ENCODE measurements around the gene CACNA1I. TPM values are rescaled to one million over a fixed set of nuclear protein-coding genes. Genes with fewer than 3 reads are reported as not detected.
A peak's percentile ranks its signal among the peaks of the same experiment; 100 is the strongest.

CACNA1I gene
- total RNA-seq, 3 donors from 2014 or later (not counting 1 experiment from before 2014, with no cell fraction given) = 0.05 to 0.83 (median 0.72) TPM

- H3K4me3 ChIP-seq (ENCODE audit: low read length) = no peak overlapping the region
- Mint-ChIP-seq H3K4me3 (no peak overlapping the region), H3K27me3 (ENCODE audit: low read depth in 2 of 2) (no peaks in the 10 kb centered on the region), H3K9me3 (no peaks in the 10 kb centered on the region), H3K36me3 (no peaks in the 10 kb centered on the region), H3K4me1 (peaks cover 66 to 83% of the 10 kb centered on the region in 2 donors), H3K27ac (peak overlapping the region; percentile 66 to 68)
- peaks cover 54% of the 10 kb centered on the region for H3K36me3 ChIP-seq (ENCODE audit: control insufficient read depth, insufficient read depth, low read length)
- ATAC-seq = no peak
- no peak overlapping the region for H3K27ac ChIP-seq (ENCODE audit: low read length)
- peak in 1 of 2 donors; percentile 61 for DNase-seq
- TF ChIP-seq CTCF (IDR thresholded peaks at IDR 0.05) = no peak
- 36% methylated on average over 4 of the region's 4 CpGs for WGBS (ENCODE audit: insufficient coverage)
- H3K9me3 ChIP-seq (ENCODE audit: control insufficient read depth, insufficient read depth, low read length) = no peaks in the 10 kb centered on the region
- intact Hi-C loops (cut with micrococcal nuclease) = no loop called here
- H3K27me3 ChIP-seq (ENCODE audit: control insufficient read depth, insufficient read depth, low read length) = no peaks in the 10 kb centered on the region
- H3K4me1 ChIP-seq (ENCODE audit: control insufficient read depth, insufficient read depth, low read length) = peaks cover 92% of the 10 kb centered on the region
These were observed 43.8 kb upstream of the CACNA1I start for GRCh38 chr22:39526736-39527171.

GRCh38 chr22:39527481-39527961 is 43.0 kb upstream of the CACNA1I start:
- peaks cover 62 to 81% of the 10 kb centered on the region in 2 donors for H3K4me1 Mint-ChIP-seq
- Histone ChIP-seq H3K36me3 (ENCODE audit: control insufficient read depth, insufficient read depth, low read length) (peaks cover 47% of the 10 kb centered on the region), H3K4me1 (ENCODE audit: control insufficient read depth, insufficient read depth, low read length) (peaks cover 88% of the 10 kb centered on the region), H3K4me3 (ENCODE audit: low read length) (no peak overlapping the region), H3K27me3 (ENCODE audit: control insufficient read depth, insufficient read depth, low read length) (no peaks in the 10 kb centered on the region), H3K9me3 (ENCODE audit: control insufficient read depth, insufficient read depth, low read length) (no peaks in the 10 kb centered on the region), H3K27ac (ENCODE audit: low read length) (peak overlapping the region; percentile 11)
- ATAC-seq (no peak), DNase-seq (peak in 1 of 2 donors; percentile 28)
- 75% methylated on average over 6 of the region's 6 CpGs for WGBS (ENCODE audit: insufficient coverage)
- TF ChIP-seq CTCF (IDR thresholded peaks at IDR 0.05) = no peak
- H3K4me3 Mint-ChIP-seq = no peak overlapping the region
- H3K9me3 Mint-ChIP-seq = no peaks in the 10 kb centered on the region
- intact Hi-C loops (cut with micrococcal nuclease) = no loop called here
- no peaks in the 10 kb centered on the region for H3K27me3 Mint-ChIP-seq (ENCODE audit: low read depth in 2 of 2)
- no peaks in the 10 kb centered on the region for H3K36me3 Mint-ChIP-seq
- H3K27ac Mint-ChIP-seq = peak overlapping the region; percentile 66 to 68

- no peak overlapping the region for H3K4me3 Mint-ChIP-seq
- Histone ChIP-seq H3K9me3 (ENCODE audit: control insufficient read depth, insufficient read depth, low read length) (no peaks in the 10 kb centered on the region), H3K4me1 (ENCODE audit: control insufficient read depth, insufficient read depth, low read length) (peaks cover 82% of the 10 kb centered on the region), H3K27ac (ENCODE audit: low read length) (peak overlapping the region; percentile 36), H3K4me3 (ENCODE audit: low read length) (no peak overlapping the region), H3K27me3 (ENCODE audit: control insufficient read depth, insufficient read depth, low read length) (no peaks in the 10 kb centered on the region), H3K36me3 (ENCODE audit: control insufficient read depth, insufficient read depth, low read length) (peaks cover 40% of the 10 kb centered on the region)
- H3K9me3 Mint-ChIP-seq = no peaks in the 10 kb centered on the region
- H3K27me3 Mint-ChIP-seq (ENCODE audit: low read depth in 2 of 2) = no peaks in the 10 kb centered on the region
- H3K36me3 Mint-ChIP-seq = no peaks in the 10 kb centered on the region
- 91% methylated on average over 11 of the region's 12 CpGs for WGBS (ENCODE audit: insufficient coverage)
- peaks cover 56 to 79% of the 10 kb centered on the region in 2 donors for H3K4me1 Mint-ChIP-seq
- no peak for ATAC-seq
- no peak for TF ChIP-seq CTCF (IDR thresholded peaks at IDR 0.05)
- DNase-seq = peak in 1 of 2 donors; percentile 26
- H3K27ac Mint-ChIP-seq = peak overlapping the region; percentile 62 to 68
- intact Hi-C loops (cut with micrococcal nuclease) = loop anchor here (2.0 kb wide), 2 partner anchors 209 to 357 kb away; partner anchors contain the start of gene RPL3
These were observed 42.4 kb upstream of the CACNA1I start for GRCh38 chr22:39528080-39528661.

All from natural killer cell (primary cell).